ENCODE results near the gene NFIC.

DNA sequence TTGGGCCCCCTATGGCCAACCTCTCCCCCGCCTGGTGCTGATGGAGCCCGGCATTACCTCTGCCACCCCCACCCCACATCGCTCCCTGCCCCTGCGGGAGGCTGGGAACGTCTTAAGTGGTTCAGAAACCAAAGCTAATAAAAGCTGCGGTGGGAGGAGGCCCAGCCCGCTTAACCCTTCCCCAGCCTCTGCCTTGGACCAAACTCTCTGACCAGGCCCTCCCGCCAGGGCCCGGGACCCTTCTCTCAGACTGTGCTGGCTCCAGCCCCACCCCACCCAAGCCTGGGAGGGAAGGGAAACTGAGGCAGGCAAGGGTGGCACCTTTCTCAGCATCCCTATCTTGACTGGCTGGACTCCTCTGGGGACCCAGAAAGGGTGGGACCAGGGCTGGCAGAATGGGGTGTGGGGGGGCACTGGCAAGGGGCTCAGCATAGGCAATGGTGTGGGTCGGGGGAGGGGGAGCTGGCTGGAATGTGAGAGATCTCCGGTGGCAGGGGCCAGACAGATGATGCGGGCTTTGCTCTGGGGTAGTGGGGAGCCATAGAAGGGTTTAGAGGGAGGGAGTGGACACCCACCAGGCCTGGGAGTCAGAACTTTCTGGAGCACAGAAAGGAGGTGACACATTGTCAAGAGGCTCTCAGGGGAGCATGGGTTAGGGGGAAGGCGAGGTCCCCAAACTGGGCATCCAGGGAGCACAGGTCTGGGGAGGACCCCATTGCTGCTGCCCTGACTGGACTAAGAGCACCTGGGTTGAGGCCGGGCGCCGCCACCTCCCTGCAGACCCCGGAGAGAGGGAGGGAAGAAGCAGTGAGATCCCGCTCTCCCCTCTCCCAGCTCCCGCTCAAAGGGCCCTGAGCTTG lies 92.1 kb downstream of the NFIC start:
- TF ChIP-seq, protein P1, sequence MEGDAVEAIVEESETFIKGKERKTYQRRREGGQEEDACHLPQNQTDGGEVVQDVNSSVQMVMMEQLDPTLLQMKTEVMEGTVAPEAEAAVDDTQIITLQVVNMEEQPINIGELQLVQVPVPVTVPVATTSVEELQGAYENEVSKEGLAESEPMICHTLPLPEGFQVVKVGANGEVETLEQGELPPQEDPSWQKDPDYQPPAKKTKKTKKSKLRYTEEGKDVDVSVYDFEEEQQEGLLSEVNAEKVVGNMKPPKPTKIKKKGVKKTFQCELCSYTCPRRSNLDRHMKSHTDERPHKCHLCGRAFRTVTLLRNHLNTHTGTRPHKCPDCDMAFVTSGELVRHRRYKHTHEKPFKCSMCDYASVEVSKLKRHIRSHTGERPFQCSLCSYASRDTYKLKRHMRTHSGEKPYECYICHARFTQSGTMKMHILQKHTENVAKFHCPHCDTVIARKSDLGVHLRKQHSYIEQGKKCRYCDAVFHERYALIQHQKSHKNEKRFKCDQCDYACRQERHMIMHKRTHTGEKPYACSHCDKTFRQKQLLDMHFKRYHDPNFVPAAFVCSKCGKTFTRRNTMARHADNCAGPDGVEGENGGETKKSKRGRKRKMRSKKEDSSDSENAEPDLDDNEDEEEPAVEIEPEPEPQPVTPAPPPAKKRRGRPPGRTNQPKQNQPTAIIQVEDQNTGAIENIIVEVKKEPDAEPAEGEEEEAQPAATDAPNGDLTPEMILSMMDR (IDR thresholded peaks at IDR 0.05), result no peak
- TF ChIP-seq POLR2A (IDR thresholded peaks at IDR 0.05), result no peak
